NCI-H460 (cell line): ENCODE measurements around the gene MAP1LC3B2. TPM values are rescaled to one million over a fixed set of nuclear protein-coding genes. Genes with fewer than 3 reads are reported as not detected.
"Not testable (repeated sequence)": the region's sequence is repeated elsewhere in the genome, so short reads cannot be mapped to it uniquely, and the experiment has no call there.

Experiments used
- DNase-seq: peaks from one replicate; pipeline ENCODE4 v3.0.0-alpha.2; 2016; ENCODE audit warnings: low read depth; ENCODE audit errors: extremely low read depth
- total RNA-seq: library from RNA; depleted of rRNA; stranded (reverse); fragments of >200 nt; shearing (Covaris generic); gene quantifications from 2 replicates; pipeline ENCODE4 v1.2.3, GENCODE V29; 2014

MAP1LC3B2 gene
- total RNA-seq, 1 experiment from 2014 or later = 0.97 TPM

- no peak for DNase-seq
These were observed 2.0 kb upstream of the MAP1LC3B2 start for GRCh38 chr12:116556964-116557698.

- DNase-seq = no peak
These were observed 660 bp upstream of the MAP1LC3B2 start for GRCh38 chr12:116558280-116559161.

DNA sequence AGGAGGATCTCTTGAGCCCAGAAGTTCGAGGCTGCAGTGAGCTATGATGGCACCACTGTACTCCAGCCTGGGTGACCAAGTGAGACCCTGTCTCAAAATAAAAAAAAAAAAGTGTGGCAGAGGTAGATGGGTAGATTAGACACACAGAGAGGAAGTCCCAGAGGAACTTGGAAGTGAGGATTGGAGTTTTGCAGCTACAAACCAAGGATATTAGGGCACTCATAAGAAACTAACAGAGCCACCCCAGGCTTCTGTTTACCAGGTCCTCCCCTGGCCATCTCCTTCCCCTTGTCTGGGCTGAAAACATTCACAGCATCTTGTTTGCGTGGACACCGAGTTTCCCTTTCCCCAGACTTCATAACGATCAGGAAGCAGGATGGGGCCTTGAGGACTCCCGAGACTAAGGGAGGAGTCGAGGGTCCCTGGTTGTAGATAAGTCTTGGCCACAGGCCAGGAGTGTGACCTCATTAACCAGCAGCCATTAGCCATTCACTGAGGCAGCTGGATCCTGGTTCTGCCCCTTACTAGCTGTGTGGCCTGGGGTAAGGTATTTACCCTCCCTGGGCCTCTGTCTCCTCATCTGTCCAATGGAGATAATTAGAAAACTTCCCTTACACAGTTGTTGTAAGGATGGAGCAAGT, 2.1 kb downstream of the MAP1LC3B2 start:
- no peak for DNase-seq

GRCh38 chr12:116562090-116562489, 2.9 kb downstream of the MAP1LC3B2 start:
- no peak for DNase-seq

DNA sequence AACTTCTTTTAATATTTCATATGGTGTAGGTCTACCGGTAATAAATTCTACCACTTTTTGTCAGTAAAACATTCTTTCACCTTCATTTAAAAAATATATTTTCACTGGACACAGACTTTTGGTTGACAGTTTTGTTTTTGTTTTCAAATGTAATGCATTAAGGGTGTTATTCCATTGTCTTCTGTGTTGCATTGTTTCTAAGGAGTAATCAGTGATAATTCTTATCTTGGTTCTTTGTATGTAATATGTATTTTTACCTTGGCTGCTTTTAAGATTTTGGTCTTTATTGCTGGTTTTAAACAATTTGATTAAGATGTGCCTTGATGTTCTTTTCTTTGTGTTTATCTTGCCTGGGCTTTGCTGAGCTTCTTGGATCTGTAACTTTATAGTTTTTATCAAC, 4.1 kb downstream of the MAP1LC3B2 start:
- DNase-seq = no peak

- no peak for DNase-seq
These were observed 4.9 kb downstream of the MAP1LC3B2 start for GRCh38 chr12:116564080-116564479.

DNA sequence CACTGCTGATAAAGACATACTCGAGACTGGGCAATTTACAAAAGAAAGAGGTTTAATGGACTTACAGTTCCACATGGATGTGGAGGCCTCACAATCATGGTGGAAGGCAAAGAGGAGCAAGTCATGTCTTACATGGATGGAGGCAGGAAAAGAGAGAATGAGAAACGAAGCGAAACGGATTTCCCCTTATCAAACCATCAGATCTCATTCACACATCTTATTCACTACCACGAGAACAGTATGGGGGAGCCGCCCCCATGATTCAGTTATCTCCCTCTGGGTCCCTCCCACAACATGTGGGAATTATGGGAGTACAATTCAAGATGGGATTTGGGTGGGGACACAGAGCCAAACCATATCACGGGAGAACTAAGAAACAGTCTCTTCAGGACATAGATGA, 6.0 kb downstream of the MAP1LC3B2 start:
- DNase-seq = not testable (repeated sequence)

- DNase-seq = no peak
These were observed 6.8 kb downstream of the MAP1LC3B2 start for GRCh38 chr12:116565963-116566362.

- no peak for DNase-seq
These were observed 9.0 kb downstream of the MAP1LC3B2 start for GRCh38 chr12:116568203-116568602.

GRCh38 chr12:116571089-116571488, 11.9 kb downstream of the MAP1LC3B2 start:
- DNase-seq = no peak

GRCh38 chr12:116573776-116574175, 14.6 kb downstream of the MAP1LC3B2 start:
- DNase-seq = no peak

DNA sequence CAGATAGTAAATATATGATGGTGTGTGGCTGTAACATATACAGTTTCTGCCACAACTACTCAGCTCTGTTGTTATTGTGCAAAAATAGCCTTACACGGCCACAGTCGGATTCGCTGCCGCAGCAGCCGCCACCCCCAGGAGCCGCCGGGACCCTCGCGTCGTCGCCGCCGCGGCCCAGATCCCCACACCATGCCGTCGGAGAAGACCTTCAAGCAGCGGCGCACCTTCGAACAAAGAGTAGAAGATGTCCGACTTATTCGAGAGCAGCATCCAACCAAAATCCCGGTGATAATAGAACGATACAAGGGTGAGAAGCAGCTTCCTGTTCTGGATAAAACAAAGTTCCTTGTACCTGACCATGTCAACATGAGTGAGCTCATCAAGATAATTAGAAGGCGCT, 16.6 kb downstream of the MAP1LC3B2 start:
- DNase-seq = not testable (repeated sequence)

- no peak for DNase-seq
These were observed 18.0 kb downstream of the MAP1LC3B2 start for GRCh38 chr12:116577154-116577561.

- no peak for DNase-seq
These were observed 18.9 kb downstream of the MAP1LC3B2 start for GRCh38 chr12:116578051-116578450.

DNA sequence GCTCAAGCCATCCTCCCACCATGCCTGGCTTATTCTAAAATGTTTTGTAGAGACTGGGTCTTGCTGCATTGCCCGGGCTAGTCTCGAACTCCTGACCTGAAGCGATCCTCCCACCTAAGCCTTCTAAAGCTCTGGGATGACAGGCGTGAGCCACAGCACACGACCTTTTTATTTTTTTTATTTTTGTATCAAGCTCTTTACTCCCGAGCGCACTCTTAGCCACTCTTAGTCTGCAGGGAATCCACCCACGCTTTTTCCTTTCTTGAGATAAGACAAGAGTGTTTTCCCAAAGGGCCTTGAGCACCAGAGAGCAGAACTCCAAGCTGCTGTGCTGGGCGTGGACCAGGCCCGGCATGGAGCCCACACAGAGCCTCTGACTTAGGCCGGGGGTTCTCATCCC, 23.4 kb downstream of the MAP1LC3B2 start:
- DNase-seq = no peak

- DNase-seq = no peak
These were observed 24.0 kb downstream of the MAP1LC3B2 start for GRCh38 chr12:116583129-116583694.

DNA sequence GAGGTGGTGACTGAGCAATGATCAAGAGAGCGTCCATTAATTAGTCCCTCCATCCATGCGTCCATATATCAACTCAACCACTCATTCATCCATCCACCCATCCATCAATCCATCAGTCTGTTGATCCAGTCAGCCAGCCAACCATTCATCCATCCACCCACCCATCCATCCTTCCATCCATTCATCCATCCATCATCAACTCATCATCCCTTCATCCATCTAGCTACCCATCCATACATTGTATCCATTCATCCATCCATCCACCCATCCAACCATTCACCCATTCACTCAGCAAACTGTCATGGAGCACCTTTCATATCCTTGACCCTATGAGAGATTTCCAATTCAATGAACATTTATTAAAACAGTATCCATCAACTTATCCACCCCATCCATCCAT, 28.1 kb downstream of the MAP1LC3B2 start:
- DNase-seq = no peak

DNA sequence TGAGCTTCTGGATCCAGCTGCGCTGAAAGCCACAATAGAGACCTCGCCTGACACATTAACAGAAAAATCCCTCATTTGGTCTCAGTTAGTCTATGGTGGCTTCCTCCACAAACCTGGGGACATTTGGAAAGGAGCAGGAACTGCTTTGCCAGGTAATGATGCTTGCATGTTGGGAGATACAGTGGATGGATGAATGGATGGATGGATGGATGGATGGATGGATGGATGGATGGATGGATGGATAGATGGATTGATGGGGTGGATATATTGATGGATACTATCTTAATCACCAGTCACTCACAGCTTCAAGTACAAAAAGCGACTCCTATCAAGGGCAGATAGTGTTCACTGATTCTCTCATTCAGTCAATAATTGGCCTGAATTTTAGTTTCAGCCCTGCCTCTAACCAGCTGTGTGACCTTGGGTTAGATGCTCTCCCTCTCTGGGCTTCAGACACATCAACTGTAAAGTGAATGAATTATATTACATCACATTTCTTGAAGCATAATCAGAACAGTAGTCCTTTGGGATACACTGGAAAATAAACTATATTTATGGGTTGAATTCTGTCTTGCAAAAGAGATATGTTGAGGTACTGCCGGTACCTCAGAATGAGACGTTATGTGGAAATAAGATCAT, 29.3 kb downstream of the MAP1LC3B2 start:
- DNase-seq = no peak

DNA sequence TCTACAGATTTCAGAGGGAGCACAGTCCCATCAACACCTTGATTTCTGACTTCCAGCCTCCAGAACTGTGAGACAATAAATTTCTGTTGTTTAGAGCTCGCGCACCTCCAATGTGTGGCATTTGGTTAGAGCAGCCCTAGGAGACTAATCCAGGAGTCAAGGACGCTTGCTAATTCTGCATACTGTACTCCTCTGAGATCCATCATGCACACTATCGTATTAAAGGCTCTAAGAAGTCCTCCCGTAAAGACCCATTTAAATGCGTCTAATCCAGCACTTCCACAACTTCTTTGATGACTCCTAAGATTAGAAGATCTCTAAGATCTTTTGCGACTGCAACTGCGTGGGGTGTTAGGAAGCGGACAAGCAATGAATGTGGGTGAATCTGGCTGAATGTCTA, 30.4 kb downstream of the MAP1LC3B2 start:
- no peak for DNase-seq

DNA sequence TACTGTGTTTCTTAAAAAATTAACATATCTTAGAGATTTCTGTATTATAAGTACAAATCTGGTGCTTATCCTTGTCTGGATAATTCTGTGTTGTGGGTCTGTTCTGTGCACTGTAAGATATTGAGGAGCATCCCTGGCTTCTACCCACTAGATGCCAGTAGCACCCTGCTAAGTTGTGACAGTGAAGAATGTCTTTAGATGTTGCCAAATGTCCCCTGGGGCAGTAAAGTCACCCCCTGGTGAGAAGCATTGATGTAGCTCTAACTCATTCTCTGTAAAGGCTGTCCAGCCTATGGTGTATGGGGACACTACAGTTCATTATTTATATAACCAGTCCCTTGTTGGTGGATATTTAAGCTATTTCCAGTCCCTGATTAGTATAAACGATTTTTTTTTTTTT, 31.4 kb downstream of the MAP1LC3B2 start:
- peak; percentile 32 for DNase-seq
